ENCODE measurements around the gene DDRGK1.
"Not testable (repeated sequence)": the region's sequence is repeated elsewhere in the genome, so short reads cannot be mapped to it uniquely, and the experiment has no call there.

The DDRGK1 gene

GRCh38 chr20:3165473-3166337 is 38.8 kb downstream of the DDRGK1 start:
- DNase-seq (ENCODE audit: low read depth in 3 of 3) = no peak

GRCh38 chr20:3164763-3165410 is 39.6 kb downstream of the DDRGK1 start:
- no peak for DNase-seq (ENCODE audit: low read depth in 3 of 3)

- no peak for DNase-seq (ENCODE audit: low read depth in 3 of 3)
Observed at GRCh38 chr20:3164043-3164762, 40.3 kb downstream of the DDRGK1 start.

GRCh38 chr20:3163099-3164042 is 41.1 kb downstream of the DDRGK1 start:
- no peak for DNase-seq (ENCODE audit: low read depth in 3 of 3)

- DNase-seq (ENCODE audit: low read depth in 3 of 3) = no peak
Observed at GRCh38 chr20:3162080-3162611, 42.3 kb downstream of the DDRGK1 start.

GRCh38 chr20:3161316-3162079 is 43.0 kb downstream of the DDRGK1 start:
- DNase-seq (ENCODE audit: low read depth in 3 of 3) = no peak

- no peak for DNase-seq (ENCODE audit: low read depth in 3 of 3)
Observed at GRCh38 chr20:3160418-3160817, 44.1 kb downstream of the DDRGK1 start.

- DNase-seq (ENCODE audit: low read depth in 3 of 3) = no peak
Observed at GRCh38 chr20:3158968-3159431, 45.5 kb downstream of the DDRGK1 start.

- DNase-seq (ENCODE audit: low read depth in 3 of 3) = no peak
Observed at GRCh38 chr20:3157817-3158216, 46.7 kb downstream of the DDRGK1 start.

- DNase-seq (ENCODE audit: low read depth in 3 of 3) = no peak
Observed at GRCh38 chr20:3156811-3157619, 47.5 kb downstream of the DDRGK1 start.

GRCh38 chr20:3152057-3152644 is 52.3 kb downstream of the DDRGK1 start:
- DNase-seq (ENCODE audit: low read depth in 3 of 3) = not testable (repeated sequence)

GRCh38 chr20:3150908-3151307 is 53.6 kb downstream of the DDRGK1 start:
- DNase-seq (ENCODE audit: low read depth in 3 of 3) = no peak

- DNase-seq (ENCODE audit: low read depth in 3 of 3) = no peak
Observed at GRCh38 chr20:3146732-3147341, 57.6 kb downstream of the DDRGK1 start.

GRCh38 chr20:3141757-3142156 is 62.7 kb downstream of the DDRGK1 start:
- DNase-seq (ENCODE audit: low read depth in 3 of 3) = no peak

All from stimulated activated CD4-positive, alpha-beta T cell treated with anti-CD3 and anti-CD28 coated beads, TNF-alpha, amount 100 ng/mL, for 48 hours (primary cell).